UCSD-AML1 (cell line): Measurements from ENCODE around the gene TBC1D21.

Experiments
- DNase-seq: peaks from one replicate; lab custom pipeline; 2025; ENCODE audit not compliant: unreplicated experiment; lab: John Stamatoyannopoulos, UW

The TBC1D21 gene

DNA sequence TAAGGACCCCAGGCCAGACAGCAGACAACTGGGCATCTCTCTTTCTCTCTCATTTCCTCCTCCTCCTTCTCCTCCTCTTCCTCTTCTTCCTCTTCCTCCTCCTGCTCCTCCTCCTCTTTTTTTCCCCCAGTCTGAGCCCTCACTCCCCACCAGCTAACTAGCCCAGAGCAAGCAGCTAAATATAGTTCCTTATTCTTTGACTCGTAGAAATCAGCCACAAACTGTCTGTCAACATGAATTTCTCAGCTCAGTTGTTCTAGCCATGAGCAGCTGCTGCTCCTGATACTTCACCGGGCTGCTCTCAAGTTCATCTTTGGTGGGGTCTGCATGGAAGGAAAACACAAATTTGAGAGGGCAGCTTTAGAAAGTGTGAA, 33.7 kb downstream of the TBC1D21 start:
- DNase-seq: no peak

DNA sequence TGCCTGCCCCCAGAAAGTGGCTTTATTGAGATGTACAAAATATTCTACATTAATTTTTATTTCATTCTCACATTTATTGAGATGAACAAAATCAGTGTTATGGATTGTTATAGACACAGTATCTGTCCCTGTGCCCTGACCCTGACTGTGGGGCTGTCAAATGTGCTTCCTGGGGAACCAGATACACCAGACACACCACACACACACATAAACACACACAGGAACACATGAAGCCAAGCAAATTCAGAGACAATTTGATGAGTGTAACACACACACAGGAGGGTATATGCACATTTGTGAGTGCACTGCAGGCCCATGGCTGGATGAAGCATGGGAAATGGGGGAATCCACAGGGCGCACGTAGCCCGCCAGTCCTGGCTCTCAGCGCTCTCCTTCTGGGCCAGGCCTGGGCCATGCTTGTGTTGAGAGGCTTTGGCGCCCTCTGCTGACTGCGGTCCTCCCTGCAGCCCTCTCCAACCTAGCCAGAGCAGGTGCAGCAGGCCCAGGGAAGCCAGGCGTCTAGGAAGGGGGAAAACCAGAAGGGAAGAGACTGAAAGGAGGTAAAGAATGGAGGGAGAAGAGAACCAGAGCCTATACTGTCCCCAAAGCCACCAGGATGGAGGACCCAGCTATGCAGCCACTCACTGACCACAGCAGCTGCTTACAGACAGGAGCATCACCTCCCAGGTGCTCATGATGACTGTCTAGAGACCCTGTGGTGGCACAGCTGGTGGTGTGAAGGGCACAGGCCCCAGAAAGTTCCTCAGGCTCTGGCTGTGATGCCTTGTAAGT, 34.9 kb downstream of the TBC1D21 start:
- peak; percentile 82 for DNase-seq

DNA sequence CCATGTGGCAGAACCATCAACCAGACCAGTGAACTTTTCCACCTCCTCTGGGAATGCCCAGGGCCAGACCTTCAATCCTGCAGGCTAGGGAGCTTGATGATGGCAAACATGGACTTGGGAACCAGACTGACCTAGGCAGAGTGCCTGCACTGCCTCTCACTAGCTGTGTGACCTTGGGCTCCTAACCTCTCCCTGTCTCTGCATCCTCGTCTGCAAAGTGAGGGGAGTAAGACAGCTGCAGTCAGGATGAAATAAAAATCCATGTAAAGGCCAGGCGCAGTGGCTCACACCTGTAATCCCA, 35.4 kb downstream of the TBC1D21 start:
- no peak for DNase-seq

DNA sequence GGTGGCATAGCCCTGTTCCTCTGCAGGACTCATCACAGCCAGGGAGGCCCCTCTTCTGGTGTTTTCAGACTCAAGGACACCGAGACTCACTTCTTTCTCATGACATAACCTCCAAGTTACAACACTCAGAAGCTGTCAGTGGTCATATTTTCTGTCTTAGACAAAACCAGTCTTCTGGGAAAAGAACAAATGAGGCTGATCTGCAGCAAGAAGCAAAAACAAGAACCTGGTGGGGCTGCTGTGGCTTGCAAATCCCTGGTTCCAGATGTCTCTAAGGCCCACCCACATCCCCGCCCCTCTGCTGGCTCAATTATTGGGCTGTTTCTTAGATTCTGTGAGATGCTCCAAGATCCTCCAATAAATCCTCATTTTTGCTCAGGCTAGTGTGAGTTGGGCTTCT, 36.3 kb downstream of the TBC1D21 start:
- DNase-seq: no peak

DNA sequence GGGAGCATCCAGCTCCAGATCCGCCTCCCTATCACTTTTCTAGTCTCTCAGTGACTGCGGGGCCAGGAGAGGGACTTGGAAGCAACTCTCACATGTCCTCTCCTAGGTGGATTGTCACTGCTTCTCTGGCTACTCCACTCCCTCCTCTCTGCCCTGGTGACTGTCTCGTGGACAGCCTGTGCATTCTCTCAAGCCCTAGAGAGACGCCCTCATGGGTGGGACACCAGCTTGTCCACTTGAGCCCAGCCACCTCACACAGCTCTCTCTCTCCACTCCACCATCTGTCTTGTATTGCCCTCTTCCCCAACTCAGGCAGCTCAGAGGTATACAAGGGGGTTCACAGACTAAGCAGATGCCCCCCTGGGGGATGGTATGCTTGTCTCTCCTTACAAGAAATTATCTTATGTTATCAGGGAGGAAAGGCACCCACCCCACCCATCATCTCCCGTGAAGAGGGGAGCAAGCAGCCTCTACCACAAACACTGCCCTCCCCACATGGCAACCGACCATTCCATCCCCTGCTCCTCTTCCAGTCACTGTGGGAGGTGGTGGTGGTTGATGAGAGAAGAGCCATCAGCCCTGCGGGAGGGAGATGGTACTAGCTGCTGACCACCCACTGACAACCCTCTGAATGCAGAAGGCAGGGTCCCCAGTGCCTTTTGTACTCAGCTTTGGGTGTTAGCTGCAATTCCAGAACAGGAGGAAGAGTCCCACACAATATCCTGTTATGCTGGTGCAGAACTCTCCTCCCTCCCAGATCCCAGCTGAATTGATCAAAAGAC, 37.3 kb downstream of the TBC1D21 start:
- DNase-seq: no peak

DNA sequence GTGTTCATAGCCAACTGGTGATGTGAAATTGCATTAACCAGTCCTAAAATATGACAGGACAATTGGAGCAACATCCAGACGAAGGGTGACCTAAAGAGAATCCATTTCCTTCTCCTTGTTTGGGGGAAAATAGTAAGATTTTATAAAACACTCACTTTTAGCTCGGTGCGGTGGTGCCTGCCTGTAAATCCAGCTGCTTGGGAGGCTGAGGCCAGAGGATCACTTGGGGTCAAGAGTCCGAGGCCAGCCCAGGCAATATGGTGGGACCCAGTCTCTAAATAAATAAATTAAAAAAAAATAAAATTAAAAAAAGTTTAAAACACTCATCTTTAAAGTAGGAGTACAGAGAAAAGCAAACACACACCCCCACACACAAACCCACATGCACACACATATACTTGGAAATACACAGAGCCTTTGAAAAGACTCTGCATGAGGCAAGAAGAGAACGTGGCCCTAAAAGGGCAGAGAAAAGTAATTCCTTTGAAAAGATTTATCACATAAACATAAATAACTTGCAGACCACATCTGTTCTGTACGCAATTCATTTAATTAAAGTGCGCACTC, 38.7 kb downstream of the TBC1D21 start:
- DNase-seq: no peak

DNA sequence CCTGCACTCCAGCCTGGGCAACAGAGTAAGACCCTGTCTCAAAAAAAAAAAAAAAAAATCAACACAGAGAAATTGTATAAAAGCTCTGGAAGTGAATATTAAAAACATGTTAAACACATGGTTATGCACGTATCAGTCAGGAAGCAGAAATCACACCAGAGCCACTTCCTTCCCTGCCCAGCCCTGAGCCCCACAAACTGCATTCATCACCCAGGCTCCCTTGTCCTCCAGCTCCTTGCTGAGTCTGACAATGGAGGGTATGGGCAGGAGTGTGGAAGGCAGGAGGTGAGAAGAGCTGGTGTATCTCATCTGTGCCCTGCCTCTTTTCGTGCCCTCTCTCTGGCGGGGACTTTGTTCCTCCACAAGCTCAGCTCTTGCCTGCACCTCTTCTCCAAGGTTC, 40.8 kb downstream of the TBC1D21 start:
- DNase-seq: peak; percentile 69

DNA sequence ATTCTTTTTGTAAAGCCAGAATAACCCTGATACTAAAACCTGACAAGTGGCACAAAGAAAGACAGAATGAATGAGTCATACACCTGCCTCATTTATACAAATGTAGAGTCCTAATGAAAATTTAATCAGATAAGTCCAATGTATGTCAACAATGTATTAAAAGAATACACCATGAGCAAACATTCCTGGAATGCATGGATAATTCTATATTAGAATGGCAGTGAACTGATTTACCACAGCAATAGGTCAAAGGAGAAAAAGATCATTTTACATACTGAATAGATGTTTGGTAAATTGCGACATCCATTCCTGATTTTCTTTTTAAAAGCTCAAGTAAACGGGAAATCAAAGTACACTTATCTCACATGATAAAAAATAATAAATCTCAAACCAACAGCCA, 41.7 kb downstream of the TBC1D21 start:
- DNase-seq: no peak

DNA sequence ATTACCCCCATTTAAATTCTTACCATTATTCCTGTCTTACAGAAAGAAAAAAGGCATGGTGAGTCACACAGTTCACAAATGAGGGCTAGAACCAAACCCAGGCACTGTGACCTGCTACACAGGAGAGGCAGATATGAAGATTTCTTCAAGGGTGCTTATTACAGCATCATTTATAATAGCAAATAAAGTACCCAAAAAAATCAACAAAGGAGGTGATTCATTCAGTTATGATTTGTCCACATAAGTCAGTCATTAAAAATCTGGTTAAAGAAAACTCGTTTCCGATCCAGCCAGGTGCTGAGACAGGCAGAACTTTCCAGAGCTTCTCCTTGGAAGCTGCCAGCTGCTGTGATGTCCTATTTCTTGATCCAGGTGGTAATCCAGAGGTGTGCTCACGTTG, 45.4 kb downstream of the TBC1D21 start:
- DNase-seq: no peak

DNA sequence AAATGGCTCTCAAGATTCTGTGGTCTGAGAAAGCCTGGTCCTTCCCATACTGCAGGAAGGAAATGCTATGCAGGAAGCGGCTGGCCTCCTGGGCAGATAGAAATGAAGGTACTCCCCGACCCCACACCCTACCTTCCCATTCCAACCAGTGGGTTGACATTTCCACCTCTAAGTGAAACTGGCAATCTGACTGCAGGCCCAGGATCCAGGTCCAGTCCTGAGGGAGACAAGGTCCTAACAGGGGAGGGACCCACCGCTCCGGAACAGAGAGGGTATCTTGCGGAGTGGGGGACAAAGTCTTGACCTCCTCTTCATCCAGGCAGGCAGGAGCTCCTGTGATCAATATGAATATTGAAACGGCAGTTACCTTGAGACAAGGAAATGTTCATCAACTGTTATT, 46.3 kb downstream of the TBC1D21 start:
- peak; percentile 59 for DNase-seq

DNA sequence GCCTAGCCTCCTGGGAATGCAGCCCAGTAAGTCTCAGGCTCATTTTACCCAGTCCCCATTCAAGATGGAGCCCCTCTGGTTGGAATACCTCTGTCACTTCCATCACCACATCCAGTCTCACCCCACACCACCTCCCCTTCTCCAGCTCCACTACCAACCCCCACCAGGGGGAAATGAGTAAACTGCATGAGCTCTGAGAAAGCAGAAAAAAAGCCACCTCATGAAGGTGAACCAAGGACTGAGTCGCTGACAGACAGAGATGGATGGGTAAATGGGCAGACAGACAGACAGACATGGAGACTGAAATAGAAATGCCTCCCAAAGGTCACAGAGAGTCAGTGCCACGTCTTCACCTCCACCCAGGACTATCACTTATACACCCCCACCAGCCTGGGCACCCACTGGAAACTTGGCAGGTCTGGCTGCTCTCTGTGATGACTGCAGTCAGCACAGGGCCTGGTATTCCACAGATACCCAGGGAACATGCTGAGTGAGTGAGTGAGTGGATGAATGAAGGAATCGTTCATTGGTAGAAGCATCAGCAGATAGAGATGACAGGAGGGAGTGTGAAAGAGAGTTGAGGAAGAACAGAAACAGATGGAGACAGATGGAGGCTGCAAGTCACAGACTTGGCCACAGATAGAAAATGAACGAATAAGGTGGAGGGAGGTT, 48.0 kb downstream of the TBC1D21 start:
- no peak for DNase-seq

DNA sequence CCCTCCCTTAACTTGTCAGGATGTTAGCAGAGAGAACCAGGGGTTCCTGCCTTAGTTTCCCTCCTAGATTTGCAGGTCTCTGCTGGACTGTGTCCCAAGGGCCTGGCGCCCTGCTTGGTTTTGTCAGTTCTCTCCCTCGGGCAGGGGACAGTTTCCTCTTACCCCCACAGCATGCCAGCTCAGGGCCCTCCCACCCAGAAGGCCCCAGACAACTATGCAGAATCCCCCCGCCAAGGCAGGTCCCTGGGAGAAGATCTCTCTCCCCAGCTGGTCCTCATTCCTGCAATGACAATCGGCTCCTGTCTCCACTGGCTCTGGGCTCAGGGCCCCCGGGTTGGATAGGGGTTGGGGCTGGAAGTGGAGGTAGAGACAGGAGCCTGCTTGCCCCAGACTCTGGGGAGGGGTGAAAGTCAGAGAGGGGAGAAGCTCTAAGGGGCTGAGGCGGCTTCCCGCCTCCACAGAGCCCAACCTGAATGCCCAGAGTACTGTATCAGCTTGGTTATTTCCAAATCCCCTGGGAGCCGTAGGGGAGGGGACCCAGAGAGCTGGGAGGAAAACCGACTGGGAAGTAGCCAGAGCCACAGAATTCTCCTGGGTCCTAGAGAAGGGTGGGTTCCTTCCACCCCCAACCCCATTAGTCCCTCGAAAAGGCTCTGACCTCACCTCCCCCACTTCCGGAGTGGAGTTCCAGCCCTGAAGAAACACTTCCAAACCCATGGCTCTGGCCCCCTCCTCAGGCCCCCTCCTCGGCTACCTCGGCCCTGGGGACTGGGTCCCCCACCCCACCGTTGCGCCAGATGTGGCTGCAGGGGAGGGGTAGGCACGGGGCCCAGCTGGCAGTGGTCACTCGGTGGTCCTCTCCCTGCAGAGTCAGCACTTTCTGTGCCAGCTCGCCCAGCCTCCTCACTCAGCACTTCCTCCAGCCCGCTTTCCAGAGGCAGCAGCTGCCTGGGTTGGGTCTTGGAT, 49.1 kb downstream of the TBC1D21 start:
- DNase-seq: peak; percentile 70

DNA sequence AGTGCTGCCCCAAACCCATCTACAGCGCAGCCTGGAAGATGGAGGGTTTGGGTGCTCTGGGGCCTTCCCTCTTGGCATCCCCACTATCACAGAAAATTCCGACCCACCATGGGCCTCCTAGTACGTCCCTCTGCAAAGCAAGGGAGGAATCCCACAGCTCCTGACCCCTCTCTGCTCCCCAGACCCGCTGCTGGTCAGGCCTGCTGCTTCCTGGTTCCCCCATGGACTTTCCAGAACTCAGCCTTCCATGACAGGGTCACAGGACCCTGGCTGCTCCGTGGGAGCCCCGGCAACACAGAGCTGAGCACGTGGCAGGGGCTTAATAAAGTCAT, 49.8 kb downstream of the TBC1D21 start:
- DNase-seq: no peak

DNA sequence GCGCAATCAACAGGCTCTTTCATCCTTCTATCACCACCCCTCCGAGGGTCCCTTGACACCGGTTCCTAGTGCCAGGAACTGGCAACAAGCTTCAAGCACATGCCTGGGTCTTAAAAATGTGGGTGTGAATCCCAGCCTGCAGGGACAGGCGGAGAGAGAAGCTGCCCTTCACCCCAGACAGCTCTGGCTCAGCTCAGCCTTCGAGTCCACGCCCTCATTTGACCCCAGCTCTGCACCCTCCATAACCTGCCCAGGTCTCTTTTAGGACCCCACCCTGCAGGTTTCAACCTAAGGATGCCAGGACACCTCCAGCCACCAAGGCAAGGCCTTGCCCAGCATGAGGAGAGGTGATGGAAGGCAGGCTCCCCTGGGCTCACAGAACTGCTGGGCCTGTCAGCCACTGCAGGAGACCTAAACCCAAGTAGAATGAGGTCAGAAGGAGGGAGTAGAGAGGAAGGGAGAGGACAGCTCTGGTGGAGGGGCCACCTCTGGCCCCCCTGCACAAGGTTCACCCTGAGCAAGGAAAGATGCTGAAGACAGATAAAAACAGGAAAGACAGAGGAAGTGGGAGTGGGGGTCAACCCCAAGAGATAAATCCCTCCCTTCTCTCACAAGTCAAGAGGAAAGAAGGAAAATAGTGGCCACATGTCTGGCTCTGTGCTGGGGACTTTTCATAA, 50.3 kb downstream of the TBC1D21 start:
- DNase-seq: peak; percentile 54

DNA sequence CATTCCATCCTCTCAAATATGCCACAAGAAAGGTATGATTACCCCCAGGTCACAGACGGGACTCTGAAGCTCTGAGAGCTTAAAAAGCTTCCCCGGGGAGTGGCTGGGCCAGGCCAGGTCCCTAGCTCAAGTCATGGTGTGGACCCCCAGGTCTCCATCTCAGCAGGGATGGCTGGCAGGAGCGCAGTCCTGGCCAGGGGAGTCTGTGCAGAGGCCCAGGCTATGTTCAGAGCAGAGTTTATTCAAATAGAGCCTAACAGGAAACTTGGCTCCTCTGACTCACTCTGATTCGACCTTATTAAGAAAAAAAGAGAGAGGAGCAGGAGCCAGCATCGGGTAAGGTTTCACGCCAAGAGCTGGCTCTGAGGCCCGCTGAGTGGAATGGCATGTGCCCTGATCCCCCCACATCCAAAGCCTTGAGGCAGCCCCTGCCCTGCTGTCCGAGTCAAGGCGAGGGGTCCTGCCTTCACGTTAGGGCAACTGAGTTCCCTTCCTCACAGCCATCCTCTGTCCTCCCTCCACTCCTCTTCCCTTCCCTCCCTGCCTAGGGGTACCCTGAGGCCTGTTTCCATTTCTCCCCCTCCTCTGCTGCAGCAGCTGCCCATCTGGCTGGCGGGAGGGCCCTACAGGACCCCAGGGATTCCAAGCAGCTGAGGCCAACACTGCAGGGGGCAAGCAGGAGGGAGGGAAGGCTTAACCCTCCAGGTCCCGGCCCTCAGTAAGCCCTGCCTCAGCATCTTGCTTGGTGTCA, 51.0 kb downstream of the TBC1D21 start:
- peak; percentile 54 for DNase-seq

DNA sequence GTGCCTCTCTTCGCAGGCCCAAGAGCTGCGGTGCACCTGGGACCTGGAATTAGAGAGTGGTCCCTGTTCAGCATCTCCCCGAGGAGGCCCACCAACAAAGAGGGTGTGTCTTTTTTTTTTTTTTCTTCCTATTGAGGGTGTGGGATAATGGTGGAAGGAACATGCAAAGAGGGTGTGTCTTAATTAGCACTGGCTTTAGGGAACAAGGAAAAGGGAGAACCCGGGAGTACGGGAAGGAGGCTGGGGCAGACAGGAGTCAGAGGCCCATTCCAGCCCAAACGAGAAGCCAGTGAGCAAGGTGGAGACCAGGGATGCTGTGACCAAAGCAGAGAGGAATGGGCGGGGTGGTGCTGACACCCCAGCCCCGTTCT, 52.5 kb downstream of the TBC1D21 start:
- DNase-seq: no peak

DNA sequence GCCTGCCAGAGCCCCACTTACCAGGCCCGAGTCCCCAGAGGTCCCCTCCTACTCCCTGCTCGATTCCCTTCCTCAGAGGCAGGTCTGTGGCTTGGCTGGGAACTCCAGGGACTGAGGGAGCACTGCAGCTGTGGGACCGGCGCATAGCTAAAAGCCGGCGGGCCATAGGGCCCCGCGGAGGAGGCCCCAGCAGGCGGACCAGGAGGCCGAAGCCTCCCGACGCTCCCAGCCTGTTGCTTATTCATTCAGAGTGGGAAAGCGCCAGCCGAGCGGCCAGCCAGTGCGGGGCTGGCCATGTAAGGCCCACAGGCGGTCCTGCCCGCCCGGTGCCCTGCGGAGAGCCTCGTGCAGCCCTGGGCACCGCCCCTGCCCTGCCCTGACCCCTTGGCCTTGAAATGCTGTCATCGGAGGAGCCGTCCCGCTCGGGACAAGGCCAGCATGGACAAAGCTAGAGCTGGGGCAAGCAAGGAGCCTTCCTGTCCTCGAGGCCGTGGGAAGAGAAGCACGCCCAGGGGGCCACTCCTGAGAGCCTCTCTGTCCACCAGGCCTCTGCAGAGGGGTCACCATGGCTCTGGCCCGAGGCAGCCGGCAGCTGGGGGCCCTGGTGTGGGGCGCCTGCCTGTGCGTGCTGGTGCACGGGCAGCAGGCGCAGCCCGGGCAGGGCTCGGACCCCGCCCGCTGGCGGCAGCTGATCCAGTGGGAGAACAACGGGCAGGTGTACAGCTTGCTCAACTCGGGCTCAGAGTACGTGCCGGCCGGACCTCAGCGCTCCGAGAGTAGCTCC, 53.0 kb downstream of the TBC1D21 start, which contains the start of gene LOXL1:
TSS of gene LOXL1 (plus strand) at position 244 of the 784 bp plus-strand sequence. CDS start at position 566, 322 bp downstream.
- peak; percentile 62 for DNase-seq

DNA sequence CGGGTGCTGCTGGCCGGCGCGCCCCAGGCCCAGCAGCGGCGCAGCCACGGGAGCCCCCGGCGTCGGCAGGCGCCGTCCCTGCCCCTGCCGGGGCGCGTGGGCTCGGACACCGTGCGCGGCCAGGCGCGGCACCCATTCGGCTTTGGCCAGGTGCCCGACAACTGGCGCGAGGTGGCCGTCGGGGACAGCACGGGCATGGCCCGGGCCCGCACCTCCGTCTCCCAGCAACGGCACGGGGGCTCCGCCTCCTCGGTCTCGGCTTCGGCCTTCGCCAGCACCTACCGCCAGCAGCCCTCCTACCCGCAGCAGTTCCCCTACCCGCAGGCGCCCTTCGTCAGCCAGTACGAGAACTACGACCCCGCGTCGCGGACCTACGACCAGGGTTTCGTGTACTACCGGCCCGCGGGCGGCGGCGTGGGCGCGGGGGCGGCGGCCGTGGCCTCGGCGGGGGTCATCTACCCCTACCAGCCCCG, 53.7 kb downstream of the TBC1D21 start:
- DNase-seq: peak; percentile 43
